ENCODE results near the gene ADRA2B.

GRCh38 chr2:96123936-96124335 is 7.6 kb upstream of the ADRA2B start:
- TF ChIP-seq CTCF (IDR thresholded peaks at IDR 0.05; ENCODE audit: low read length) = no peak
- TF ChIP-seq EZH2 (IDR thresholded peaks at IDR 0.05; ENCODE audit: borderline replicate concordance, low read length) = no peak

Data from OCI-LY1 (cell line).